Myometrial cell (primary cell): ENCODE measurements around the gene SYDE1. TPM values are rescaled to one million over a fixed set of nuclear protein-coding genes. Genes with fewer than 3 reads are reported as not detected.

Experiments
- total RNA-seq: library from RNA; depleted of rRNA; stranded (reverse); fragments of >200 nt; gene quantifications from 2 replicates; pipeline ENCODE4 v1.2.3, GENCODE V29; 2015

Gene SYDE1, protein sequence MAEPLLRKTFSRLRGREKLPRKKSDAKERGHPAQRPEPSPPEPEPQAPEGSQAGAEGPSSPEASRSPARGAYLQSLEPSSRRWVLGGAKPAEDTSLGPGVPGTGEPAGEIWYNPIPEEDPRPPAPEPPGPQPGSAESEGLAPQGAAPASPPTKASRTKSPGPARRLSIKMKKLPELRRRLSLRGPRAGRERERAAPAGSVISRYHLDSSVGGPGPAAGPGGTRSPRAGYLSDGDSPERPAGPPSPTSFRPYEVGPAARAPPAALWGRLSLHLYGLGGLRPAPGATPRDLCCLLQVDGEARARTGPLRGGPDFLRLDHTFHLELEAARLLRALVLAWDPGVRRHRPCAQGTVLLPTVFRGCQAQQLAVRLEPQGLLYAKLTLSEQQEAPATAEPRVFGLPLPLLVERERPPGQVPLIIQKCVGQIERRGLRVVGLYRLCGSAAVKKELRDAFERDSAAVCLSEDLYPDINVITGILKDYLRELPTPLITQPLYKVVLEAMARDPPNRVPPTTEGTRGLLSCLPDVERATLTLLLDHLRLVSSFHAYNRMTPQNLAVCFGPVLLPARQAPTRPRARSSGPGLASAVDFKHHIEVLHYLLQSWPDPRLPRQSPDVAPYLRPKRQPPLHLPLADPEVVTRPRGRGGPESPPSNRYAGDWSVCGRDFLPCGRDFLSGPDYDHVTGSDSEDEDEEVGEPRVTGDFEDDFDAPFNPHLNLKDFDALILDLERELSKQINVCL
- total RNA-seq: 55.5 and 66.3 TPM in 2 replicates

DNA sequence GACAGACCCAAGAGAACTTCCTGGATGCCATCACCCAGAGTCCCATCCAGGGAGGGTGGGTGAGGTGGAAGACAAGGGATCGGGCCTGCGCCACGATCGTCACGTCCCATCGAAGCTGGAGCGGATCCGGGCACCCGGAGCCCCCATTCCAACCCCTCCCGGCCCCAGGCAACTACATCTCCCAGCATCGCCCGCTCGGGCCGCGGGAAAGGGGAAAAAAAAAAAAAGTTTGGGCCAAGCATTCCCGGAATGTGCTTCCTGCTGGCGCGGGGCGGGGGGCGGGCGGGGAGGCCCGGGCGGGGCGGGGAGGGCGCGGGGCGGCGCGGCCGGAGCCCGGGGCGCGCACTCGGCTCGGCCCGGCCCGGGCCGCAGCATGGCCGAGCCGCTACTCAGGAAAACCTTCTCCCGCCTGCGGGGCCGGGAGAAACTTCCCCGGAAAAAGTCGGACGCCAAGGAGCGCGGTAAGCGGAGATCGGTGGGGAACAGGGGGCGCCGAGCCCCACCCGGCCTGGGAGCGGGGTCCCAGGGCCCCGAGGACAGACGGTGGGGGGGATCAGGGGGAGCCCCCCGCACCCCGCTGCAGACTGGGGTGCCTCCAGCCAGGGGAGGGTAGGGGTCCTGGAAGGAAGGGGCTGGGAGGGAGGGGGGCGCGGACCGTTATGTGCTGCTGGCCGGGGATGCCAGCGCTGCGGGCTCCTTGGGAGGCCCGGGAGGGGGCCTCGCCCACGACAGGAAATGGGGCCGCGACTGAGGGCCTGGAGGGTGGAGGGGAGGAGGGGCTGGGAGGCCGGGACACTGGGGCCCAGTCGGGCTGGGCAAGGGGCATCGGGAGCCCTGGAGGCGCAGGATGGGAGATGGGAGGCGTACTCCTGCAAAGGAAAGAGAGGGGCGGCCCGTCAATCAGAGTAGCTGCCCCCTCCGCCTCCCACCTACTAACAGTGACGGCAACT is at the start of gene SYDE1:
Gene SYDE1 (plus strand): TSS at position 341 of the 950 bp plus-strand sequence. CDS start 33 bp downstream, at position 374.

DNA sequence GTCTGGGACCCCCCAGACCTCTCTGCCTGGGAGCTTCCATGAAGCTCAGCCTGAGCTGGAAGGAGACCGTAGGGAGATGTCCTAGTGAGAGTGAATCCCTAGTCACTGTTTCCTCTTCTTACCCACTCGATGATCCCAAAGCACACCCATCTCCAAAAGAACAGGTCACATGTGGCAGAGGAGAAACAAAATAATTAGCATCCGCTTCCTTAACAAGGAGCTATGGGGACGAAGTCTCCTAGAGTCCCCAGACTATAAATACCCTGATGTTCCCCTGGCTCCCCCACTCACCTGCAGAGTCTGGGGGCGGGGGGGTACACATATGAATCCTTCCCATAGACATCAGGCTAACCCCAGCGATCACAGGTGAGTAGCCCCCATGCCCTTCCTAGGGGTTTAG is 25.3 kb upstream of the SYDE1 start, which contains the start of gene OR1I1:
Gene OR1I1 (plus strand): TSS at position 301 of the 400 bp plus-strand sequence. CDS start 4,855 bp downstream, outside the sequence.

Other genes with a start within 250 kb of the SYDE1 start
- gene OR7A17, start 221.3 kb upstream of the SYDE1 start, total RNA-seq: not detected in 2 replicates
- gene OR7C2, start 165.9 kb upstream of the SYDE1 start, total RNA-seq: not detected in 2 replicates
- gene SLC1A6, start 127.5 kb upstream of the SYDE1 start, total RNA-seq: not detected in 2 replicates
- gene CASP14, start 57.9 kb upstream of the SYDE1 start, total RNA-seq: not detected in 2 replicates
- gene OR1I1, start 25.2 kb upstream of the SYDE1 start, total RNA-seq: not detected in 2 replicates
- 10.7 and 12.2 TPM in 2 replicates for gene NOTCH3, start 93.6 kb downstream of the SYDE1 start, total RNA-seq
- not detected in 2 replicates for gene EPHX3, start 125.0 kb downstream of the SYDE1 start, total RNA-seq
- gene BRD4, start 225.1 kb downstream of the SYDE1 start, total RNA-seq: 11.2 and 13.8 TPM in 2 replicates